ENCODE results near the gene QRICH2. TPM values are rescaled to one million over a fixed set of nuclear protein-coding genes. Genes with fewer than 3 reads are reported as not detected.
A peak's percentile ranks its signal among the peaks of the same experiment; 100 is the strongest.

The QRICH2 gene
- total RNA-seq, 4 donors from 2014 or later = 1.7 to 2.7 (median 2.0) TPM

DNA sequence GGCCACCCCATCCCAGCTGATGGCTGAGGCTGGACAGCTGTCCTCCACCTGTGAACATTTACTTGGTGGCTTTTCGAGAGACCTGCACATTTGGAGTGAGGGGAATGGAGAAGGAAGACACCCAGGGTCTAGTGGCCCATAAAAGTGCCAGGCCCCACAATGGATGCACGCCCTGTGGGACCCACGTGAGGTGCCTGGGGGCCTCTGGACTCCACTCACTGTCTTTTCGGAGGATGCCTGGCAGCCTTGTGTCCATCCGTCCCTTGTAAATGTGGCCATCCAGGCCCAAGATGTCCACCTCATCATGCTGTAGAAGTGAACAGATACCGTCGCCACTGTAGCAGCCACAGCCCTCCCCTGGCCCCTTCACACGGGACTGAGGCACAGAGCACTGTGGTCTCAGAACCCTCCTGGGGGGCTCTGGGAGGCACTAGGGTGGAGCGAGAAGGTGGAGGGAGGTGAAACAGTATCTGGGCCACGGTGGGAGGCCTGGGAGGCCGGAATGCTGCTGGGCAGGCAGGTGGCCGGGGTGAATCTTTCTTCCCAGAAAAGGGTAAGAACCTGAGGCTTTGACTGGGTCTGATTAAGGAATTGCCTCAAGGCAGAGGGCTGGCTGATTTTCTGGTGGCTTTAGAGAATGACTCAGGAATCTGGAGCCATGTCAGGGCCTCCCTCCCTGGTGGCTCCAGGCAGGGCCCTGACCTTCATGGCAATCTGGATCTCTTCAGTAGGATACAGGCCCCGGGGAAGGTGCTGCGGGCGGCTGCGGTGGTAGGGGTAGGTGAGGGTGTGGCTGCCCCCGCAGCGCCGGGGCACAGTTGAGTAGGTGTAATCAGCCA is 31.4 kb downstream of the QRICH2 start:
- H3K9me3 ChIP-seq = no peaks in the 10 kb centered on the region
- 81 to 100% methylated on average over 1 to 8 of the region's 19 CpGs for WGBS, 2 donors (ENCODE audit: low coverage in 1 of 2)
- H3K36me3 ChIP-seq = peaks cover 0 to 11% of the 10 kb centered on the region in 2 donors
- TF ChIP-seq POLR2A (IDR thresholded peaks at IDR 0.05) (no peak), POLR2AphosphoS5 (IDR thresholded peaks at IDR 0.05) (no peak), EP300 (IDR thresholded peaks at IDR 0.05) (no peak)
- TF ChIP-seq, protein P1, sequence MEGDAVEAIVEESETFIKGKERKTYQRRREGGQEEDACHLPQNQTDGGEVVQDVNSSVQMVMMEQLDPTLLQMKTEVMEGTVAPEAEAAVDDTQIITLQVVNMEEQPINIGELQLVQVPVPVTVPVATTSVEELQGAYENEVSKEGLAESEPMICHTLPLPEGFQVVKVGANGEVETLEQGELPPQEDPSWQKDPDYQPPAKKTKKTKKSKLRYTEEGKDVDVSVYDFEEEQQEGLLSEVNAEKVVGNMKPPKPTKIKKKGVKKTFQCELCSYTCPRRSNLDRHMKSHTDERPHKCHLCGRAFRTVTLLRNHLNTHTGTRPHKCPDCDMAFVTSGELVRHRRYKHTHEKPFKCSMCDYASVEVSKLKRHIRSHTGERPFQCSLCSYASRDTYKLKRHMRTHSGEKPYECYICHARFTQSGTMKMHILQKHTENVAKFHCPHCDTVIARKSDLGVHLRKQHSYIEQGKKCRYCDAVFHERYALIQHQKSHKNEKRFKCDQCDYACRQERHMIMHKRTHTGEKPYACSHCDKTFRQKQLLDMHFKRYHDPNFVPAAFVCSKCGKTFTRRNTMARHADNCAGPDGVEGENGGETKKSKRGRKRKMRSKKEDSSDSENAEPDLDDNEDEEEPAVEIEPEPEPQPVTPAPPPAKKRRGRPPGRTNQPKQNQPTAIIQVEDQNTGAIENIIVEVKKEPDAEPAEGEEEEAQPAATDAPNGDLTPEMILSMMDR (IDR thresholded peaks at IDR 0.05) = no peak
- H3K4me1 ChIP-seq = peaks cover 0 to 39% (median 22%) of the 10 kb centered on the region in 3 donors
- ATAC-seq = no peak
- no peaks in the 10 kb centered on the region for H3K27me3 ChIP-seq
- peak overlapping the region in 1 of 4 donors; percentile 32 for H3K27ac ChIP-seq
- no peak overlapping the region for H3K4me3 ChIP-seq

DNA sequence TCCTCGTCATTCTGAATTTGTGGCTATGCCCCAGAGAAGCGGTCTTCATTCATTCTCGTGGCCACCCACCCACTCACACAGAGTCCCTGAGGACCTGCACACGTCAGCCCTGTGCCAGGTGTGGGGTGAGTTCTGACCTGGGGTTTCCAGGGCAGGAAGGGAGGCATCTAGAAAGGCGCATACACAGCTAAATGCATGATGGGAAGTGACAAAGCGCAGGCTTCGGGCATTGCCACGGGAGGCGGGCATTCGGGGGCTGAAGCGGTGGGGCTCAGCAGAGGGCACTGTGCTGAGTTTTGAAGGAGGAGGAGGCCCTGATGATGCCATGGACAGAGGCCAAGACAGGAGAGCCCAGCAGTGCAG is 32.0 kb downstream of the QRICH2 start:
- Histone ChIP-seq H3K27ac (no peak overlapping the region), H3K36me3 (peaks cover 0 to 16% of the 10 kb centered on the region in 2 donors), H3K4me3 (no peak overlapping the region), H3K4me1 (peaks cover 0 to 45% (median 22%) of the 10 kb centered on the region in 3 donors), H3K9me3 (no peaks in the 10 kb centered on the region), H3K27me3 (no peaks in the 10 kb centered on the region)
- 91% methylated on average over 7 of the region's 11 CpGs; no CpG with 5 or more reads in 1 of the 2 donors for WGBS, 2 donors (ENCODE audit: low coverage in 1 of 2)
- TF ChIP-seq, protein P1 (IDR thresholded peaks at IDR 0.05) = no peak
- no peak for TF ChIP-seq EP300 (IDR thresholded peaks at IDR 0.05)
- no peak for TF ChIP-seq POLR2AphosphoS5 (IDR thresholded peaks at IDR 0.05)
- ATAC-seq = no peak

DNA sequence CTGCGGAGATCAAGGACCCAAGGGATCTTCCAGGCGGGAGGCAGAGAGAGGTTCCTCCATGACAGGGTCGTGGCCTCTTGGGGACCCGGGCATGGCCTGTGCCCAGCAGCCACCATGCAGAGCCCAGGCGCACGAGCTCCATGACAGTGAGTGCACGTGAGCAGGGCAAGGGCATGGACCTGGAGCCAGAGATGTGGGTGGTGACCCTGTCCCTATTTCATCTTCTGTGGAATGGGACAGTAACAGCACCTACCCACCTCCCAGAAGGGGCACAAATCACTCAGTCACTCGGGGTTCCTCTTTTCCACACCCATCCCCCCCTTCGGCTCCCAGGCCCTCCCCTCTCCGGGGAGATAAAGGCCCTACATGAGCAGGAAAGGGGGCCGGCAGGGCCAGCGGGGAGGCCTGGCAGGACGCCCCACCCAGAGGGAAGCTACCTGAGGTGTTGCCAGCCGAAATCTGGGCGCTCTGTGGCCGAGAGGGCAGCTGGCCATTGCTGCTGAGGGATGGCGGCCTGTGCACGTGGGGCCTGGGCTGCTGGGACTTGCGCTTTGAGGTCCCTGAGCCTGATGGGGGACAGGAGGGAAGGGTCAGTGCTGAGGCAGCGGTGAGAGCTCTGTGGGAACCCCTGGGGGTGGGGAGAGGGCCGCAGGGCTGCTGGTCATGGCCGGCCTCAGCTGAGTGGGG is 32.6 kb downstream of the QRICH2 start:
- Histone ChIP-seq H3K4me3 (no peak overlapping the region), H3K27me3 (no peaks in the 10 kb centered on the region), H3K9me3 (no peaks in the 10 kb centered on the region), H3K27ac (no peak overlapping the region), H3K36me3 (peaks cover 0 to 22% of the 10 kb centered on the region in 2 donors), H3K4me1 (peaks cover 0 to 49% (median 22%) of the 10 kb centered on the region in 3 donors)
- 89% methylated on average over 9 of the region's 22 CpGs; no CpG with 5 or more reads in 1 of the 2 donors for WGBS, 2 donors (ENCODE audit: low coverage in 1 of 2)
- no peak for ATAC-seq
- TF ChIP-seq POLR2A (IDR thresholded peaks at IDR 0.05) (no peak), EP300 (IDR thresholded peaks at IDR 0.05) (no peak), POLR2AphosphoS5 (IDR thresholded peaks at IDR 0.05) (no peak)
- TF ChIP-seq, protein P1 (IDR thresholded peaks at IDR 0.05) = no peak

DNA sequence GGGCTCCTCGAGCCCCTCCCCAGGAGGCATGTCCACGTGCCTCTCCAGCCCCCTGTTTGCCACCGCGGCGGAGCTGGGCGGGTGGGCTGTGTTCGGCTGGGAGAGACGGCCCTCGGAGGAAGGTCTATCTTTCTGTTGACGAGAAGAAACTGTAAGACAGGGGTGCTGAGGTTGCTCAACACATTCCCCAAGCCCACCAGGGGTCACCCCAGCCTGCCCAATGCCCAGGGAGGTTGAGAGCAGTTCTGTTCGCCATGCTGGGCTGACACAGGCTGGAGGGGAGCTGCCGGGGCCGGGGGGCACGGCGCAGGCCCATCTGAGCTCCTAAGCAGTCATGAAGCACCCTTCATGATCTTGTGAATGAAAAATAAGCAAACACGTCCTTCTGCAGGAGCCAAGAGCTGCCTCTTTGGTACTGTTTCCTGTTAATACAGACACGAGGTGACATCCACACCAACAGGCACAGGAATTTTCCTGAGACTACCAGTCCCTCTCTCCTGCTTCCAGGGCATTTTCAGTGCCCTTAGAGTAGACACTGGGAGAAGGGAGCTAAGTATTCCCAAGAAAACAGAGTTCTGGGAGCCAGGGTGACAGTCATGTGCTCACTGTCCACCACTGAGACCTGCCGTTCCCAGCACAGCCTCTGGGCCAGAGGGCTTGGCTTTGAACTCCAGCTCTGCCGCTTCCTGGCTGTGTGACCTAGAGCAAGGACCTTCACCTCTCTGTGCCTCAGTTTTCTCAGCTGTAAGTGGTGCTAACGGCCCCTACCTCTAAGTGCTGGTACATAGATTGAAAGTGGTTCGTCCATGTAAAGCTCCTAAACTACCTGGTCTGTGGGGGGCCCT is 33.7 kb downstream of the QRICH2 start:
- no peak for ATAC-seq
- 65% methylated on average over 6 of the region's 21 CpGs; no CpG with 5 or more reads in 1 of the 2 donors for WGBS, 2 donors (ENCODE audit: low coverage in 1 of 2)
- H3K36me3 ChIP-seq = peaks cover 0 to 34% of the 10 kb centered on the region in 2 donors
- no peaks in the 10 kb centered on the region for H3K9me3 ChIP-seq
- peaks cover 0 to 56% (median 21%) of the 10 kb centered on the region in 3 donors for H3K4me1 ChIP-seq
- TF ChIP-seq POLR2A (IDR thresholded peaks at IDR 0.05) (no peak), POLR2AphosphoS5 (IDR thresholded peaks at IDR 0.05) (no peak), EP300 (IDR thresholded peaks at IDR 0.05) (no peak)
- TF ChIP-seq, protein P1 (IDR thresholded peaks at IDR 0.05) = no peak
- no peaks in the 10 kb centered on the region for H3K27me3 ChIP-seq
- no peak overlapping the region for H3K4me3 ChIP-seq
- H3K27ac ChIP-seq = no peak overlapping the region

Measured in gastroesophageal sphincter (tissue), 4 donors.